ENCODE measurements around the gene APOL1. TPM values are rescaled to one million over a fixed set of nuclear protein-coding genes. Genes with fewer than 3 reads are reported as not detected.
"Not testable (repeated sequence)": the region's sequence is repeated elsewhere in the genome, so short reads cannot be mapped to it uniquely, and the experiment has no call there.

Gene APOL1
- total and polyA plus RNA-seq, 2 of the 4 experiments (the other 2 are of a cell fraction) = 0.36 to 0.77 TPM

- no peaks in the 10 kb centered on the region for H4K20me1 ChIP-seq (ENCODE audit: insufficient read depth, low read length)
- in situ Hi-C loops (cut with MboI; ENCODE audit: low sequenced_read_pairs) = no loop called here
- no peak overlapping the region for H3K9ac ChIP-seq (ENCODE audit: low read depth, low read length)
- H4K91ac ChIP-seq (ENCODE audit: insufficient read depth, low read depth, low read length) = no peak overlapping the region
- H3K18ac ChIP-seq (ENCODE audit: low read depth, low read length) = no peak overlapping the region
- ChIA-PET CTCF (no interaction called here), POLR2A (ENCODE audit: unreplicated experiment) (no interaction called here)
- no peak overlapping the region for H2BK5ac ChIP-seq (ENCODE audit: low read depth, low read length, poor library complexity, severe bottlenecking)
- H3K36me3 ChIP-seq (ENCODE audit: control insufficient read depth, insufficient read depth, low read length) = peaks cover 33% of the 10 kb centered on the region
- no peaks in the 10 kb centered on the region for H3K79me1 ChIP-seq (ENCODE audit: low read depth in 1 of 2, low read length in 2 of 2)
- dilution Hi-C loops (cut with HindIII; ENCODE audit: low sequenced_read_pairs, unreplicated experiment) = no loop called here
- no peaks in the 10 kb centered on the region for H3K27me3 ChIP-seq (ENCODE audit: control insufficient read depth, insufficient read depth, low read length)
- H3K14ac ChIP-seq (replicated peaks; ENCODE audit: low read depth, low read length) = no peak overlapping the region
- no peaks in the 10 kb centered on the region for H3K4me1 ChIP-seq (ENCODE audit: control insufficient read depth, insufficient read depth, low read length)
- DNase-seq (no peak), ATAC-seq (ENCODE audit: low read depth) (no peak)
- H2BK120ac ChIP-seq (ENCODE audit: low read depth, low read length) = no peak overlapping the region
- no peak overlapping the region for H2BK20ac ChIP-seq (ENCODE audit: low read depth, low read length)
- no peak overlapping the region for H4K5ac ChIP-seq (ENCODE audit: low read depth, low read length)
- no peak overlapping the region for H2AK5ac ChIP-seq (ENCODE audit: low read depth, low read length)
- no peaks in the 10 kb centered on the region for H3K9me3 ChIP-seq (ENCODE audit: control insufficient read depth, insufficient read depth, low read length)
- no peak overlapping the region for H3K4me2 ChIP-seq (ENCODE audit: low read depth, low read length)
- no TSS peak for BruUV-seq (replicated peaks)
- no peak overlapping the region for H2AK9ac ChIP-seq (replicated peaks; ENCODE audit: low read depth, low read length, poor library complexity)
- intact Hi-C loops (cut with micrococcal nuclease) = no loop called here
- TF ChIP-seq MXI1 (IDR thresholded peaks at IDR 0.05; ENCODE audit: borderline replicate concordance, low read depth, low read length) (no peak), CTCF (conservative IDR thresholded peaks at IDR 0.05; ENCODE audit: low read depth, low read length) (no peak), CHD1 (IDR thresholded peaks at IDR 0.05; ENCODE audit: low read depth, low read length) (no peak), RAD21 (IDR thresholded peaks at IDR 0.05; ENCODE audit: low read length) (no peak), RFX5 (IDR thresholded peaks at IDR 0.05; ENCODE audit: low read depth, low read length) (no peak), BHLHE40 (IDR thresholded peaks at IDR 0.05; ENCODE audit: low read depth, low read length) (no peak), MAZ (IDR thresholded peaks at IDR 0.05; ENCODE audit: borderline replicate concordance, low read depth, low read length) (no peak)
- H3K4me3 ChIP-seq (ENCODE audit: insufficient read depth, low read depth, low read length) = no peak overlapping the region
- H3K9me1 ChIP-seq (ENCODE audit: insufficient read depth, low read length) = 0 out of 2 replicates have a peak, but pooled peaks cover 2% of the 10 kb centered on the region
- no peak overlapping the region for H3K56ac ChIP-seq (ENCODE audit: extremely low read depth, insufficient read depth, low read length)
- H3K27ac ChIP-seq (ENCODE audit: insufficient read depth, low read length) = no peak overlapping the region
- no peak overlapping the region for H3K23ac ChIP-seq (ENCODE audit: low read depth, low read length)
- H2BK15ac ChIP-seq (ENCODE audit: low read depth, low read length) = no peak overlapping the region
- no peak overlapping the region for H3K4ac ChIP-seq (ENCODE audit: low read depth, low read length)
- WGBS, 2 experiments (ENCODE audit: extremely low coverage in 2 of 2, insufficient read length in 1 of 2) = 96% methylated on average over 6 of the region's 8 CpGs; no CpG with 5 or more reads in 1 of the 2 experiments
- peak overlapping the region; percentile 27 for H2AFZ ChIP-seq (replicated peaks; ENCODE audit: low read length, poor library complexity)
- H4K8ac ChIP-seq (ENCODE audit: low read depth in 2 of 2, low read length in 2 of 2) = no peak overlapping the region
Measured at GRCh38 chr22:36227806-36228205, 25.1 kb upstream of the APOL1 start.

- peaks cover 37% of the 10 kb centered on the region for H3K36me3 ChIP-seq (ENCODE audit: control insufficient read depth, insufficient read depth, low read length)
- H3K9ac ChIP-seq (ENCODE audit: low read depth, low read length); H2BK15ac ChIP-seq (ENCODE audit: low read depth, low read length); ATAC-seq (ENCODE audit: low read depth); H3K79me1 ChIP-seq (ENCODE audit: low read depth in 1 of 2, low read length in 2 of 2); intact Hi-C loops (cut with micrococcal nuclease); BruUV-seq (replicated peaks); H2BK120ac ChIP-seq (ENCODE audit: low read depth, low read length); H3K23ac ChIP-seq (ENCODE audit: low read depth, low read length); H3K27me3 ChIP-seq (ENCODE audit: control insufficient read depth, insufficient read depth, low read length); in situ Hi-C loops (cut with MboI; ENCODE audit: low sequenced_read_pairs); H3K4ac ChIP-seq (ENCODE audit: low read depth, low read length); DNase-seq; H3K18ac ChIP-seq (ENCODE audit: low read depth, low read length); H3K4me2 ChIP-seq (ENCODE audit: low read depth, low read length); H4K8ac ChIP-seq (ENCODE audit: low read depth in 2 of 2, low read length in 2 of 2); H4K5ac ChIP-seq (ENCODE audit: low read depth, low read length); H4K20me1 ChIP-seq (ENCODE audit: insufficient read depth, low read length); H3K56ac ChIP-seq (ENCODE audit: extremely low read depth, insufficient read depth, low read length); H2AK5ac ChIP-seq (ENCODE audit: low read depth, low read length); CTCF ChIA-PET; H4K91ac ChIP-seq (ENCODE audit: insufficient read depth, low read depth, low read length); H3K14ac ChIP-seq (replicated peaks; ENCODE audit: low read depth, low read length); H2AK9ac ChIP-seq (replicated peaks; ENCODE audit: low read depth, low read length, poor library complexity); H3K4me1 ChIP-seq (ENCODE audit: control insufficient read depth, insufficient read depth, low read length); H3K27ac ChIP-seq (ENCODE audit: insufficient read depth, low read length); H3K9me3 ChIP-seq (ENCODE audit: control insufficient read depth, insufficient read depth, low read length); H2AFZ ChIP-seq (replicated peaks; ENCODE audit: low read length, poor library complexity); H2BK5ac ChIP-seq (ENCODE audit: low read depth, low read length, poor library complexity, severe bottlenecking); H2BK20ac ChIP-seq (ENCODE audit: low read depth, low read length); H3K4me3 ChIP-seq (ENCODE audit: insufficient read depth, low read depth, low read length); POLR2A ChIA-PET (ENCODE audit: unreplicated experiment); dilution Hi-C loops (cut with HindIII; ENCODE audit: low sequenced_read_pairs, unreplicated experiment); H3K9me1 ChIP-seq (ENCODE audit: insufficient read depth, low read length): not testable (repeated sequence)
- WGBS, 2 experiments (ENCODE audit: extremely low coverage in 2 of 2, insufficient read length in 1 of 2) = no CpG with 5 or more reads among the region's 1 CpG
Measured at GRCh38 chr22:36228369-36228768, 24.6 kb upstream of the APOL1 start.

All from IMR-90 (cell line).